ENCODE data around the gene RGS6. TPM values are rescaled to one million over a fixed set of nuclear protein-coding genes. Genes with fewer than 3 reads are reported as not detected.
A peak's percentile ranks its signal among the peaks of the same experiment; 100 is the strongest.

The RGS6 gene
- total RNA-seq, 2 experiments from 2014 or later: not detected

- CTCF ChIA-PET: interaction anchor here (1.0 kb wide), 1 partner anchor 379 kb away, joined by 3 read pairs; the partner anchor contains the start of gene RGS6
- Mint-ChIP-seq H3K4me1 (ENCODE audit: low read depth) (no peaks in the 10 kb centered on the region), H3K27me3 (peaks cover 9% of the 10 kb centered on the region), H3K27ac (no peak overlapping the region), H3K4me3 (no peak overlapping the region), H3K9me3 (no peaks in the 10 kb centered on the region), H3K36me3 (ENCODE audit: low read depth) (no peaks in the 10 kb centered on the region)
- DNase-seq: no peak
- ATAC-seq: no peak
- TF ChIP-seq CTCF (IDR thresholded peaks at IDR 0.05): no peak
- intact Hi-C loops (cut with micrococcal nuclease): no loop called here
- POLR2A ChIA-PET: interaction anchor here (0.6 kb wide), 1 partner anchor 11 kb away, joined by 3 read pairs; no protein-coding TSS in a partner anchor
Measured at GRCh38 chr14:72311516-72311915, 379.3 kb downstream of the RGS6 start.

- no peak overlapping the region for H3K27ac Mint-ChIP-seq
- H3K9me3 Mint-ChIP-seq: peaks cover 2% of the 10 kb centered on the region
- TF ChIP-seq CTCF (IDR thresholded peaks at IDR 0.05): no peak
- intact Hi-C loops (cut with micrococcal nuclease): no loop called here
- DNase-seq (no peak), ATAC-seq (no peak)
- no peaks in the 10 kb centered on the region for H3K4me1 Mint-ChIP-seq (ENCODE audit: low read depth)
- no peaks in the 10 kb centered on the region for H3K36me3 Mint-ChIP-seq (ENCODE audit: low read depth)
- peaks cover 13% of the 10 kb centered on the region for H3K27me3 Mint-ChIP-seq
- H3K4me3 Mint-ChIP-seq: no peak overlapping the region
- ChIA-PET POLR2A (no interaction called here), CTCF (interaction anchor here (0.5 to 1.7 kb wide), 2 partner anchors 25 to 512 kb away, joined by 3 to 4 read pairs; no protein-coding TSS in a partner anchor)
Measured at GRCh38 chr14:72314808-72315435, 382.7 kb downstream of the RGS6 start.

- POLR2A ChIA-PET: interaction anchor here (0.7 kb wide), 1 partner anchor 94 kb away, joined by 3 read pairs; no protein-coding TSS in a partner anchor
- Mint-ChIP-seq H3K4me1 (ENCODE audit: low read depth) (no peaks in the 10 kb centered on the region), H3K36me3 (ENCODE audit: low read depth) (no peaks in the 10 kb centered on the region), H3K9me3 (peaks cover 2% of the 10 kb centered on the region), H3K4me3 (no peak overlapping the region), H3K27ac (no peak overlapping the region), H3K27me3 (peaks cover 15% of the 10 kb centered on the region)
- CTCF ChIA-PET: interaction anchor here (1.7 kb wide), 1 partner anchor 26 kb away, joined by 4 read pairs; no protein-coding TSS in a partner anchor
- ATAC-seq (no peak), DNase-seq (no peak)
- intact Hi-C loops (cut with micrococcal nuclease): no loop called here
- TF ChIP-seq CTCF (IDR thresholded peaks at IDR 0.05): no peak
Measured at GRCh38 chr14:72315714-72316113, 383.5 kb downstream of the RGS6 start.

- intact Hi-C loops (cut with micrococcal nuclease): no loop called here
- ChIA-PET CTCF (no interaction called here), POLR2A (no interaction called here)
- Mint-ChIP-seq H3K4me1 (ENCODE audit: low read depth) (no peaks in the 10 kb centered on the region), H3K27me3 (peaks cover 12% of the 10 kb centered on the region), H3K9me3 (peaks cover 2% of the 10 kb centered on the region), H3K27ac (no peak overlapping the region), H3K36me3 (ENCODE audit: low read depth) (no peaks in the 10 kb centered on the region), H3K4me3 (no peak overlapping the region)
- peak; percentile 21 for DNase-seq
- no peak for TF ChIP-seq CTCF (IDR thresholded peaks at IDR 0.05)
- ATAC-seq: peak; percentile 61
Measured at GRCh38 chr14:72318648-72319047, 386.4 kb downstream of the RGS6 start.

- Mint-ChIP-seq H3K27me3 (peaks cover 5% of the 10 kb centered on the region), H3K9me3 (no peaks in the 10 kb centered on the region), H3K4me1 (ENCODE audit: low read depth) (no peaks in the 10 kb centered on the region), H3K36me3 (ENCODE audit: low read depth) (no peaks in the 10 kb centered on the region), H3K4me3 (no peak overlapping the region), H3K27ac (no peak overlapping the region)
- no peak for TF ChIP-seq CTCF (IDR thresholded peaks at IDR 0.05)
- no peak for DNase-seq
- ChIA-PET CTCF (interaction anchor here (1.2 kb wide), 1 partner anchor 89 kb away, joined by 3 read pairs; no protein-coding TSS in a partner anchor), POLR2A (no interaction called here)
- intact Hi-C loops (cut with micrococcal nuclease): no loop called here
- no peak for ATAC-seq
Measured at GRCh38 chr14:72332046-72332445, 399.8 kb downstream of the RGS6 start.

Data from activated CD8-positive, alpha-beta T cell treated with anti-CD3 and anti-CD28 coated beads for 36 hours (primary cell).